HFFc6 (cell line): ENCODE measurements around the gene SNRNP48. TPM values are rescaled to one million over a fixed set of nuclear protein-coding genes. Genes with fewer than 3 reads are reported as not detected.
A peak's percentile ranks its signal among the peaks of the same experiment; 100 is the strongest.

ENCODE experiments used
- DNase-seq: peaks from one replicate; pipeline ENCODE4 v3.0.0-alpha.2; 2018
- H3K27ac Mint-ChIP-seq: 2 replicates; pipeline ENCODE4 v1.8.0; 2020; ENCODE audit warnings: mild to moderate bottlenecking, mixed read lengths
- H3K27me3 Mint-ChIP-seq: 2 replicates; pipeline ENCODE4 v1.8.0; 2021; ENCODE audit warnings: mild to moderate bottlenecking, moderate library complexity, mixed read lengths; ENCODE audit not compliant: insufficient read depth
- H3K36me3 Mint-ChIP-seq: 2 replicates; pipeline ENCODE4 v1.8.0; 2021; ENCODE audit warnings: low read depth, mixed read lengths
- H3K4me1 Mint-ChIP-seq: 2 replicates; pipeline ENCODE4 v1.8.0; 2020; ENCODE audit warnings: low read depth, mixed read lengths
- H3K4me3 Mint-ChIP-seq: 2 replicates; pipeline ENCODE4 v1.8.0; 2020; ENCODE audit warnings: mild to moderate bottlenecking, moderate library complexity, mixed read lengths
- H3K9me3 Mint-ChIP-seq: 2 replicates; pipeline ENCODE4 v1.8.0; 2020; ENCODE audit warnings: mild to moderate bottlenecking, mixed read lengths
- total RNA-seq, 6 experiments: library from RNA; stranded (reverse); fragmentation: NEBNext Ultra II Directional; extraction: Animal tissue kit (Norgen Biotek cat#: 25700); gene quantifications; 2 replicates in 1 of 6; 3 replicates in 5 of 6; pipeline ENCODE4 v1.2.3, GENCODE V29; 2021
- TF ChIP-seq, protein P1 (sequence below): fragments of 200-600 bp; sonication (generic); IDR thresholded peaks from 2 replicates; pipeline ENCODE4 v1.5.0; 2021; ENCODE audit warnings: antibody characterized with exemption, mild to moderate bottlenecking

Gene SNRNP48
- total RNA-seq, 6 experiments from 2014 or later, result 9.7 to 12.9 (median 11.9) TPM

DNA sequence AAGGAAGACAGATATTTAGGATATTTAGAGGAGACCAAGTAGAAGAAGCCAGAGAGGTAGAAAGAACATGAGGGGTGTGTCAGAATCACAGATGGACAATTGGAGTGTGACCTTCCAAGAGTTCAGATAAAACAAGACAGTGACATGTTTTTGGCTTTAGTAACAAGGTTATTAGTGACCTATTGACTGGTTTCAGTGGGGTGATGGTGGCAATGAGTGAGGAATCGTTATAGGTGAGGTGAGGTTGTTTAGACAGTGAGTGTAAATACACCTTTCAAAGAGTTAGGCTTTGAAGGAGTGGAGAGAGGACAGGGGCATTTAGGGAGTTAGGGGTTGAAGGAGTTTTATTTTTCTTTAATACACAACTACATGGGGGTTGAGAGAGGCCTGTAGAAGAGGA lies 3.2 kb downstream of the SNRNP48 start:
- peaks cover 3% of the 10 kb centered on the region; the same call in 1 of the 2 replicates for H3K27me3 Mint-ChIP-seq
- peaks cover 25% of the 10 kb centered on the region for H3K36me3 Mint-ChIP-seq
- no peak for DNase-seq
- TF ChIP-seq, protein P1, sequence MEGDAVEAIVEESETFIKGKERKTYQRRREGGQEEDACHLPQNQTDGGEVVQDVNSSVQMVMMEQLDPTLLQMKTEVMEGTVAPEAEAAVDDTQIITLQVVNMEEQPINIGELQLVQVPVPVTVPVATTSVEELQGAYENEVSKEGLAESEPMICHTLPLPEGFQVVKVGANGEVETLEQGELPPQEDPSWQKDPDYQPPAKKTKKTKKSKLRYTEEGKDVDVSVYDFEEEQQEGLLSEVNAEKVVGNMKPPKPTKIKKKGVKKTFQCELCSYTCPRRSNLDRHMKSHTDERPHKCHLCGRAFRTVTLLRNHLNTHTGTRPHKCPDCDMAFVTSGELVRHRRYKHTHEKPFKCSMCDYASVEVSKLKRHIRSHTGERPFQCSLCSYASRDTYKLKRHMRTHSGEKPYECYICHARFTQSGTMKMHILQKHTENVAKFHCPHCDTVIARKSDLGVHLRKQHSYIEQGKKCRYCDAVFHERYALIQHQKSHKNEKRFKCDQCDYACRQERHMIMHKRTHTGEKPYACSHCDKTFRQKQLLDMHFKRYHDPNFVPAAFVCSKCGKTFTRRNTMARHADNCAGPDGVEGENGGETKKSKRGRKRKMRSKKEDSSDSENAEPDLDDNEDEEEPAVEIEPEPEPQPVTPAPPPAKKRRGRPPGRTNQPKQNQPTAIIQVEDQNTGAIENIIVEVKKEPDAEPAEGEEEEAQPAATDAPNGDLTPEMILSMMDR, result no peak
- peak overlapping the region; percentile 1; the same call in 1 of the 2 replicates for H3K27ac Mint-ChIP-seq
- no peak overlapping the region for H3K4me3 Mint-ChIP-seq
- H3K4me1 Mint-ChIP-seq, result peaks cover 47% of the 10 kb centered on the region
- peaks cover 4% of the 10 kb centered on the region for H3K9me3 Mint-ChIP-seq

DNA sequence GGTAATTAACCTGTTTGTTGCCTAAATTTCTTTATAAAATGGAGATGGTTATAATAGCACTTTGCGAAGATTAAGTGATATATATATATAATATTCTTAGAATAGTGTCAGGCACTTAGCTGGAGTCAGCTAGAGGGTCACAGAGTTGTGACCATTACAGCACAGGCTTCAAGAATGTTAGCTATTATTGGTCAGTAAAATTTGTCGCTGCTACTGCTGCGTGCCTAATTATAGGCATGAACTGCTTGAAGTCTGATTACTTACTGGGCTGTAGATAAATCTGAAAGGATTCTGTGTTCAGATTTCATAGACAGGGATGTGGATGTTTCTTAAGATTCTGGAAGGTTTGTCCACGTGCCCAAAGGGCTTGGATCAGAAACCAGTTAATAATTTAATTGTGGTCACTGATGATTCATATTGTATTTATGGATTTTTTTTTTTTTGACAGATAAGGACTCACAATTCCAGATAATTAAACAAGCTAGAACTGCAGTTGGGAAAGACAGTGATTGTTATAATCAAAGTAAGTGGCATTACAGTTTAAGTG lies 4.7 kb downstream of the SNRNP48 start:
- DNase-seq, result no peak
- TF ChIP-seq, protein P1, result no peak
- H3K4me1 Mint-ChIP-seq, result peaks cover 39% of the 10 kb centered on the region
- peaks cover 4% of the 10 kb centered on the region for H3K9me3 Mint-ChIP-seq
- H3K27ac Mint-ChIP-seq, result no peak overlapping the region
- peaks cover 25% of the 10 kb centered on the region for H3K36me3 Mint-ChIP-seq
- no peak overlapping the region for H3K4me3 Mint-ChIP-seq
- H3K27me3 Mint-ChIP-seq, result peaks cover 3% of the 10 kb centered on the region; the same call in 1 of the 2 replicates

DNA sequence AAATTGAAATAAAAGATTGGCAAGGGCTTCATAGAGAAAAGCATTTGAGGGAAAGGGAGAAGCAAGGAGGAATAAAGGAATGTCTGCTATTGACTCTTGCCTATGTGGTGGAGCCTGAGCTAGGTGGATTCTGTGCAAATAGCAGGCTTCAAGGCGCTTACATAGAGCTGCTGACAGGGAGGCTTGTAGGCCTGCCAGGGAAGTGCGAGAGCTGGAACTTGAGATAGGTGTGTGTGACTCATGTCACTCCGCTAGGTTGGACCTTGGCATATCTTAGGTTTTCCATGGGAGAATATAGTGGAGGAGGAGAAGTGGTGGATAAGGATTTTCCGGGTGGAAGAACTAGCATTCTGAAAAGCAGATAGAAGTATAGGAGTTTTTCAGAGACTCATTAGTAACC lies 14.0 kb downstream of the SNRNP48 start:
- Mint-ChIP-seq H3K9me3 (no peaks in the 10 kb centered on the region), H3K4me3 (no peak overlapping the region), H3K4me1 (no peaks in the 10 kb centered on the region), H3K27me3 (no peaks in the 10 kb centered on the region), H3K36me3 (peaks cover 18% of the 10 kb centered on the region), H3K27ac (peak overlapping the region; percentile 9; the same call in 1 of the 2 replicates)
- no peak for DNase-seq
- TF ChIP-seq, protein P1, result no peak

DNA sequence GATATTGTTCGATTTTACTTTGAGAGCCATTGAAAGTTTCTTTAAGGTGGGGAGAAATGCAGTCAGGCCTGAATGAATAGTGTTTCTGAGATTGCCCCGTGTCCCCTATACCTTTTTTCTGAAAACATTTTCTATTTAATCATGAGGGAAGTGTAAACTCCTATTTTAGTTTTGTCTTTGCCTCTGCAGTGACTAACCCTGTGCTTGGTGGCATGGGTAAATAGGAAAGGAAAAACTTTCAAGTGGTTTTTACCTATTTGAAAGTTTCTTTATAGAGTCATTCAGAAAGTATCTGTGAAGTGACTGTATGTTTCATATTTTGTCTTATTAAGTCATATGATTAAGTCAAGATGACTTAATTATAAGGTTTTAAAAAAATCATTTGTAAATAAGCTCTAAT lies 14.5 kb downstream of the SNRNP48 start:
- no peak overlapping the region for H3K4me3 Mint-ChIP-seq
- no peaks in the 10 kb centered on the region for H3K27me3 Mint-ChIP-seq
- no peak for DNase-seq
- TF ChIP-seq, protein P1, result no peak
- H3K9me3 Mint-ChIP-seq, result no peaks in the 10 kb centered on the region
- H3K36me3 Mint-ChIP-seq, result peaks cover 18% of the 10 kb centered on the region
- H3K4me1 Mint-ChIP-seq, result no peaks in the 10 kb centered on the region
- H3K27ac Mint-ChIP-seq, result no peak overlapping the region

DNA sequence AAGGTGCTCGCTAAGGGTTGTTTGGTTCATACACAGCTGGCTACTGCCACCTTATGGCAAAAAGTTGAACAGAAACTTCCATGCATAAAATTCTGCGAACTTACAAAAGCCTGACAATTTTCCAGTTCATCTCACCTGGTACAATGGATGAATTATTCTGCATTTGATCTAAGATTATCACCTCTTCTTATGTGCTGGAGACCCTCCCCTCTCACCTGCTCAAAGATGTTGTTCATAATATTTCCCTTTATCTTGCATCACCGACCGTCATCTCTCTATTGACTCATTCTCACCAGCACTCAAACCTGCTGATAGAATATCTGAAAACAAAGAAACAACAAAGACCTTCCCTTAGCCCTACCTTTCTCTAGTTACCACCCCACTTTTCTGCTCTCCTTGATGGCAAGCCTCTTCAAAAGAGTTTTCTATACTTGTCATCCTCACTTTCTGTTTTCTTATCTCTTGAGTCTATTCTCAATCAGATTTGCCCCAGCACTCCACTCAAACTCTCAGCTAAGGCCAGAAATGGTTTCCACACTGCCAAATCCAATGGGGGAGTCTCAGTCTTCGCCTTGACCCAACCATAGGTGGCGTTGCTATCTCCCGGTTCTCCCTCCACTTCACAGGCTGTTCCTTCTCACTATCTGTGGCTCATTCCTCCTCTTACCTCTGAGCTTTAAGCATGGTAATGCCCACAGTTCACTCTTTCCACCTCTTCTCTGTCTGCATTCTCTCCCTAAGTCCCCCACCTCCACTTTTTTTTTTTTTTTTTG lies 25.8 kb downstream of the SNRNP48 start:
- Mint-ChIP-seq H3K4me3 (peak overlapping the region; percentile 51), H3K9me3 (no peaks in the 10 kb centered on the region), H3K4me1 (peaks cover 32% of the 10 kb centered on the region), H3K27ac (peak overlapping the region; percentile 7; the same call in 1 of the 2 replicates), H3K36me3 (peaks cover 6% of the 10 kb centered on the region), H3K27me3 (peaks cover 3% of the 10 kb centered on the region)
- peak; percentile 50 for DNase-seq
- TF ChIP-seq, protein P1, result peak; percentile 83
